Smooth muscle cell (in vitro differentiated cells): Measurements from ENCODE around the gene PFKL. TPM values are rescaled to one million over a fixed set of nuclear protein-coding genes. Genes with fewer than 3 reads are reported as not detected.

Experiments
- DNase-seq: peaks from one replicate; lab custom pipeline; 2025; ENCODE audit not compliant: unreplicated experiment; lab: John Stamatoyannopoulos, UW
- H2AFZ ChIP-seq: fragments of 200-600 bp; sonication (generic); 2 replicates; pipeline ENCODE4 v1.6.0; 2016; ENCODE audit warnings: antibody characterized with exemption, low read depth, mild to moderate bottlenecking
- H3F3A ChIP-seq: fragments of 200-600 bp; sonication (generic); 2 replicates; pipeline ENCODE4 v1.6.0; 2017; ENCODE audit warnings: antibody characterized with exemption, low read depth
- H3K27ac ChIP-seq: fragments of 200-600 bp; sonication (generic); 2 replicates; pipeline ENCODE4 v1.5.1; 2016; ENCODE audit warnings: low read depth, mild to moderate bottlenecking
- H3K27me3 ChIP-seq: fragments of 200-600 bp; sonication (generic); 2 replicates; pipeline ENCODE4 v1.6.1; 2016; ENCODE audit warnings: low read depth, mild to moderate bottlenecking
- H3K36me3 ChIP-seq: fragments of 200-600 bp; sonication (generic); 2 replicates; pipeline ENCODE4 v1.5.1; 2016; ENCODE audit warnings: low read depth
- H3K4me1 ChIP-seq: fragments of 200-600 bp; sonication (generic); 2 replicates; pipeline ENCODE4 v1.5.1; 2016; ENCODE audit warnings: low read depth
- H3K4me2 ChIP-seq: fragments of 200-600 bp; sonication (generic); 2 replicates; pipeline ENCODE4 v1.6.0; 2016; ENCODE audit warnings: mild to moderate bottlenecking
- H3K4me3 ChIP-seq: fragments of 200-600 bp; sonication (generic); 2 replicates; pipeline ENCODE4 v1.5.1; 2016; ENCODE audit warnings: mild to moderate bottlenecking
- H3K79me2 ChIP-seq: fragments of 200-600 bp; sonication (generic); 2 replicates; pipeline ENCODE4 v1.6.0; 2016; ENCODE audit warnings: low read depth, mild to moderate bottlenecking
- H3K9ac ChIP-seq: fragments of 200-600 bp; sonication (generic); 2 replicates; pipeline ENCODE4 v1.6.0; 2016; ENCODE audit warnings: low read depth
- H3K9me3 ChIP-seq: fragments of 200-600 bp; sonication (generic); replicated peaks from 2 replicates; pipeline ENCODE4 v1.5.1; 2016; ENCODE audit warnings: low read depth
- H4K20me1 ChIP-seq: fragments of 200-600 bp; sonication (generic); 2 replicates; pipeline ENCODE4 v1.6.0; 2016; ENCODE audit warnings: low read depth
- WGBS: methylation state at CpG from one replicate; pipeline ENCODE4 v1.1.7; 2016; ENCODE audit warnings: low lambda C conversion rate; 5-methylcytosine and 5-hydroxymethylcytosine counted together
- polyA plus RNA-seq: library from polyadenylated mRNA; unstranded; fragments of >200 nt; fragmentation: Nextera tagmentation; extraction: Ambion mirVana; gene quantifications from 2 replicates; pipeline ENCODE4 v1.2.1, GENCODE V29; 2016
- total RNA-seq: library from RNA; depleted of rRNA; stranded (reverse); fragments of >200 nt; gene quantifications from 2 replicates; pipeline ENCODE4 v1.2.3, GENCODE V29; 2014
- TF ChIP-seq, protein P1 (sequence below): fragments of 200-600 bp; sonication (generic); IDR thresholded peaks from 2 replicates; pipeline ENCODE4 v1.5.1; 2017; ENCODE audit warnings: borderline replicate concordance, mild to moderate bottlenecking, antibody characterized with exemption; ENCODE audit not compliant: insufficient read depth, poor library complexity, severe bottlenecking

The PFKL gene
- total and polyA plus RNA-seq, 2 experiments from 2014 or later: 51.4 to 162 TPM

DNA sequence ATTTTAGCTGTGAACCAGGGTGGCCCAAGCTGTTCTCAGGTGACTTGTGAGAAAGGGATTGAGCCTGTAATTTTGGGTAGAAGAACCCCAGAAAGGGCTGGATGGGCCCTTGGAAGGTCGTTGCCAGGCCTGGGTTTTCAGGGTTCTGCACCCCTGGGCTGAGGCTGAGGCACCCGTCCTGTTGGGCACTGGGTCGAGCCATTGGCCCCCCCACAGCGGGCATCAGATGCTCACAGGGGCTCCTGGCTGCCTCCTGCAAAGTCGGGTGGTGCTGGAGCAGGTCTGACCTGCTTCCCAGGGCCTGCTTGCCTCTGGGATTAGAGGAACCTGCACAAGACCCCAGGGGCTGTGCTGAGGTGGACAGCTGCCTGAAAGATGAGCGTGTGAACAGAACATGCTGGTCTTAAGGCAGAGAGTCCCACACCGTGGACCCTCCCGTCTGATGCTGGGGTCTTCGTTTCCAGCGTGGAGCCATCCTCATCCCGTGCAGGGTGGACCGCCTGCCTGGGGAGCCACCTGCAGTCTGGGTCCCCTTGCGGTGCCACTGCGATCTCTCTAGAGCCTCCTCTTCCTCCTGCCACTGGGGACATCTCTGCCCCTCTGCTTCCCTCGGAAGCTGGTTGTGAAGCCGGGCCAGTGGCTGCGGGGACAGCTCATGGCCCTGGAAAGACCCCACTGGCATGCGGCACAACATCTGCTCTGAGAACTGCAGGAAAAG, 51.8 kb downstream of the PFKL start:
- no peak overlapping the region for H3K27ac ChIP-seq
- H3K36me3 ChIP-seq: no peaks in the 10 kb centered on the region
- no peaks in the 10 kb centered on the region for H4K20me1 ChIP-seq
- no peaks in the 10 kb centered on the region for H3F3A ChIP-seq
- TF ChIP-seq, protein P1, sequence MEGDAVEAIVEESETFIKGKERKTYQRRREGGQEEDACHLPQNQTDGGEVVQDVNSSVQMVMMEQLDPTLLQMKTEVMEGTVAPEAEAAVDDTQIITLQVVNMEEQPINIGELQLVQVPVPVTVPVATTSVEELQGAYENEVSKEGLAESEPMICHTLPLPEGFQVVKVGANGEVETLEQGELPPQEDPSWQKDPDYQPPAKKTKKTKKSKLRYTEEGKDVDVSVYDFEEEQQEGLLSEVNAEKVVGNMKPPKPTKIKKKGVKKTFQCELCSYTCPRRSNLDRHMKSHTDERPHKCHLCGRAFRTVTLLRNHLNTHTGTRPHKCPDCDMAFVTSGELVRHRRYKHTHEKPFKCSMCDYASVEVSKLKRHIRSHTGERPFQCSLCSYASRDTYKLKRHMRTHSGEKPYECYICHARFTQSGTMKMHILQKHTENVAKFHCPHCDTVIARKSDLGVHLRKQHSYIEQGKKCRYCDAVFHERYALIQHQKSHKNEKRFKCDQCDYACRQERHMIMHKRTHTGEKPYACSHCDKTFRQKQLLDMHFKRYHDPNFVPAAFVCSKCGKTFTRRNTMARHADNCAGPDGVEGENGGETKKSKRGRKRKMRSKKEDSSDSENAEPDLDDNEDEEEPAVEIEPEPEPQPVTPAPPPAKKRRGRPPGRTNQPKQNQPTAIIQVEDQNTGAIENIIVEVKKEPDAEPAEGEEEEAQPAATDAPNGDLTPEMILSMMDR: no peak
- H3K27me3 ChIP-seq: no peaks in the 10 kb centered on the region
- no peaks in the 10 kb centered on the region for H3K79me2 ChIP-seq
- H3K4me1 ChIP-seq: no peaks in the 10 kb centered on the region
- H3K4me3 ChIP-seq: no peak overlapping the region
- H3K4me2 ChIP-seq: no peak overlapping the region
- no peaks in the 10 kb centered on the region for H3K9me3 ChIP-seq
- no peak overlapping the region for H3K9ac ChIP-seq
- WGBS: 87% methylated on average over 18 of the region's 18 CpGs
- H2AFZ ChIP-seq: no peak overlapping the region
- no peak for DNase-seq

GRCh38 chr21:44352253-44352860, 52.5 kb downstream of the PFKL start:
- H3K9me3 ChIP-seq: no peaks in the 10 kb centered on the region
- DNase-seq: no peak
- H3F3A ChIP-seq: no peaks in the 10 kb centered on the region
- no peaks in the 10 kb centered on the region for H3K36me3 ChIP-seq
- no peaks in the 10 kb centered on the region for H4K20me1 ChIP-seq
- H3K4me2 ChIP-seq: no peak overlapping the region
- no peak overlapping the region for H2AFZ ChIP-seq
- H3K4me1 ChIP-seq: no peaks in the 10 kb centered on the region
- TF ChIP-seq, protein P1: no peak
- no peak overlapping the region for H3K9ac ChIP-seq
- no peak overlapping the region for H3K4me3 ChIP-seq
- no peaks in the 10 kb centered on the region for H3K79me2 ChIP-seq
- H3K27me3 ChIP-seq: no peaks in the 10 kb centered on the region
- 83% methylated on average over 17 of the region's 17 CpGs for WGBS
- H3K27ac ChIP-seq: no peak overlapping the region

DNA sequence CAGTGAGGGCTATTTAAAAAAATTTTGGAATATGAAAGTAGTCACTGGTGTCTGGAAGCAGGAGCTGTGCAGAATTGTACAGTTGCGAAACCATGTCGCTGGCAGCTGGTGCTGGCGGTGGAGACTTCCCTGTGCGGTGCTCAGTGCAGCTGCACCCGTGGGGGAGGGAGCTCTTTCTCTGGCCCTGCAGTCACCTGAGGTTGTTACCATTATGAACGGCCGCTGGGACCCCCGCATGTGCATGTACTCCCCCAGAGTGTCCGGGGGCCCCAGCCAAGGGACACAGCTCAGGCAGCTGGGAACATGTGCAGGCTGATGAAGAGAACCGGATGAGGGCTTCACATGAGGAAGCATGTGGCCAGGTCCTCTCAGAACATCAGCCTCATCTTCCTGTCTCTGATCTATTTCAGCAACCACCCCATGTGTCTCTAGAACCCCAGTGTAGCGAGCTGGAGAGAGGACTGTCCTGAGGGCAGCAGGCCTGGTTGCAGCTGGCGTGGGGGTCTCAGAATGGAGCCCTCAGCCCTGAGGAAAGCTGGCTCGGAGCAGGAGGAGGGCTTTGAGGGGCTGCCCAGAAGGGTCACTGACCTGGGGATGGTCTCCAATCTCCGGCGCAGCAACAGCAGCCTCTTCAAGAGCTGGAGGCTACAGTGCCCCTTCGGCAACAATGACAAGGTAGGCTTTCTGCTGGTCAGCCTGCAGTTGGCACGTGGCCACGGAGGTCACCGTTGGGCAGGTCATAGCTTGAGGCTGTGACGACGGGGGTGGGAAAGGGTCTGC, 53.5 kb downstream of the PFKL start, which contains the start of gene TRPM2:
Gene TRPM2, plus strand, starts transcription at position 431 of the 780 bp plus-strand sequence. Its CDS starts 80 bp downstream, at position 511.
- Histone ChIP-seq H3K79me2 (no peaks in the 10 kb centered on the region), H3K4me3 (no peak within 1 kb of the TSS), H3K27me3 (no peaks in the 10 kb centered on the region), H3K36me3 (no peaks in the 10 kb centered on the region), H3K9me3 (no peaks in the 10 kb centered on the region), H3K4me2 (no peak within 1 kb of the TSS), H3F3A (no peaks in the 10 kb centered on the region), H3K9ac (no peak within 1 kb of the TSS), H2AFZ (no peak within 1 kb of the TSS), H4K20me1 (no peaks in the 10 kb centered on the region), H3K27ac (no peak within 1 kb of the TSS), H3K4me1 (no peaks in the 10 kb centered on the region)
- no peak for DNase-seq
- TF ChIP-seq, protein P1: no peak
- 86% methylated on average over 21 of the region's 21 CpGs for WGBS
